Suppressor macrophage treated with lipopolysaccharide for 4 hours (primary cell): ENCODE measurements around the gene DPY19L1.
"Not testable (repeated sequence)": the region's sequence is repeated elsewhere in the genome, so short reads cannot be mapped to it uniquely, and the experiment has no call there.

Source experiments
- DNase-seq: peaks from one replicate; pipeline ENCODE4 v3.0.0-alpha.2; 2020

The DPY19L1 gene

GRCh38 chr7:35037211-35037525 is at the start of gene DPY19L1:
Gene DPY19L1 (minus strand): TSS chr7:35037485. CDS start chr7:35037394, 91 bp downstream.
- no peak for DNase-seq

- DNase-seq: not testable (repeated sequence)
Observed at GRCh38 chr7:35079517-35079916, 42.2 kb upstream of the DPY19L1 start.

GRCh38 chr7:35074008-35074407 is 36.7 kb upstream of the DPY19L1 start:
- DNase-seq: not testable (repeated sequence)

GRCh38 chr7:35072950-35073827 is 35.9 kb upstream of the DPY19L1 start:
- peak; percentile 39 for DNase-seq

- not testable (repeated sequence) for DNase-seq
Observed at GRCh38 chr7:35069084-35069483, 31.8 kb upstream of the DPY19L1 start.

GRCh38 chr7:35065382-35065781 is 28.1 kb upstream of the DPY19L1 start:
- DNase-seq: not testable (repeated sequence)

- not testable (repeated sequence) for DNase-seq
Observed at GRCh38 chr7:35058571-35058970, 21.3 kb upstream of the DPY19L1 start.

GRCh38 chr7:35057505-35058451 is 20.5 kb upstream of the DPY19L1 start:
- DNase-seq: not testable (repeated sequence)

GRCh38 chr7:35055733-35056132 is 18.4 kb upstream of the DPY19L1 start:
- DNase-seq: not testable (repeated sequence)

GRCh38 chr7:35053488-35054175 is 16.3 kb upstream of the DPY19L1 start:
- not testable (repeated sequence) for DNase-seq

- DNase-seq: not testable (repeated sequence)
Observed at GRCh38 chr7:35048390-35048789, 11.1 kb upstream of the DPY19L1 start.

GRCh38 chr7:35047912-35048305 is 10.6 kb upstream of the DPY19L1 start:
- DNase-seq: not testable (repeated sequence)

GRCh38 chr7:35047263-35047911 is 10.1 kb upstream of the DPY19L1 start:
- DNase-seq: not testable (repeated sequence)

GRCh38 chr7:35043301-35043700 is 6.0 kb upstream of the DPY19L1 start:
- DNase-seq: not testable (repeated sequence)

- peak; percentile 35 for DNase-seq
Observed at GRCh38 chr7:35040906-35041305, 3.6 kb upstream of the DPY19L1 start.

- no peak for DNase-seq
Observed at GRCh38 chr7:35039343-35039742, 2.1 kb upstream of the DPY19L1 start.

GRCh38 chr7:35038354-35038753 is 1.1 kb upstream of the DPY19L1 start:
- DNase-seq: no peak

GRCh38 chr7:35037526-35038341 is 449 bp upstream of the DPY19L1 start:
- DNase-seq: peak; percentile 96

- peak; percentile 49 for DNase-seq
Observed at GRCh38 chr7:35036361-35037171, 719 bp downstream of the DPY19L1 start.

- no peak for DNase-seq
Observed at GRCh38 chr7:35035511-35035961, 1.7 kb downstream of the DPY19L1 start.
